OCI-LY7 (cell line): Measurements from ENCODE around the gene ACCSL.

Source experiments
- CTCF ChIP-seq: fragments of 200-600 bp; sonication (generic); conservative IDR thresholded peaks from 2 replicates; pipeline ENCODE4 v1.5.1; 2014; ENCODE audit warnings: mild to moderate bottlenecking, antibody characterized with exemption, low read length, moderate library complexity, mixed read lengths
- EZH2phosphoT487 ChIP-seq: fragments of 200-600 bp; sonication (generic); IDR thresholded peaks from 2 replicates; pipeline ENCODE4 v1.6.1; 2018; ENCODE audit warnings: low read depth, borderline replicate concordance, mild to moderate bottlenecking, mixed run types, antibody characterized with exemption, low read length, moderate library complexity, mixed read lengths

- TF ChIP-seq CTCF (no peak), EZH2phosphoT487 (no peak)
Measured at GRCh38 chr11:44007481-44008087, 40.2 kb upstream of the ACCSL start.
